ENCODE measurements around the gene KCNE4.
A peak's percentile ranks its signal among the peaks of the same experiment; 100 is the strongest.

The KCNE4 gene

GRCh38 chr2:223039618-223040017 is 12.4 kb upstream of the KCNE4 start:
- DNase-seq (ENCODE audit: insufficient read length, low spot score) (no peak), FAIRE-seq (no peak)

- no peak for FAIRE-seq
- DNase-seq (ENCODE audit: insufficient read length, low spot score), result no peak
Measured at GRCh38 chr2:223040527-223040926, 11.5 kb upstream of the KCNE4 start.

GRCh38 chr2:223041527-223042109 is 10.4 kb upstream of the KCNE4 start:
- DNase-seq (ENCODE audit: insufficient read length, low spot score), result peak; percentile 87

GRCh38 chr2:223042284-223042683 is 9.7 kb upstream of the KCNE4 start:
- FAIRE-seq, result no peak
- DNase-seq (ENCODE audit: insufficient read length, low spot score), result no peak

More at GRCh38 chr2:223041527-223042109, 10.4 kb upstream of the KCNE4 start:
- no peak for FAIRE-seq

- DNase-seq (ENCODE audit: insufficient read length, low spot score) (no peak), FAIRE-seq (no peak)
Measured at GRCh38 chr2:223042704-223043118, 9.3 kb upstream of the KCNE4 start.

GRCh38 chr2:223043164-223043941 is 8.6 kb upstream of the KCNE4 start:
- no peak for FAIRE-seq

GRCh38 chr2:223044092-223044836 is 7.7 kb upstream of the KCNE4 start:
- DNase-seq (ENCODE audit: insufficient read length, low spot score), result no peak
- FAIRE-seq, result no peak

More at GRCh38 chr2:223043164-223043941, 8.6 kb upstream of the KCNE4 start:
- DNase-seq (ENCODE audit: insufficient read length, low spot score), result no peak

GRCh38 chr2:223044916-223045700 is 6.9 kb upstream of the KCNE4 start:
- DNase-seq (ENCODE audit: insufficient read length, low spot score) (no peak), FAIRE-seq (no peak)

- no peak for DNase-seq (ENCODE audit: insufficient read length, low spot score)
- no peak for FAIRE-seq
Measured at GRCh38 chr2:223046470-223047040, 5.4 kb upstream of the KCNE4 start.

GRCh38 chr2:223047260-223047761 is 4.7 kb upstream of the KCNE4 start:
- DNase-seq (ENCODE audit: insufficient read length, low spot score), result peak; percentile 51
- FAIRE-seq, result no peak

GRCh38 chr2:223048519-223048918 is 3.5 kb upstream of the KCNE4 start:
- FAIRE-seq (no peak), DNase-seq (ENCODE audit: insufficient read length, low spot score) (no peak)

- FAIRE-seq (no peak), DNase-seq (ENCODE audit: insufficient read length, low spot score) (no peak)
Measured at GRCh38 chr2:223049356-223049755, 2.6 kb upstream of the KCNE4 start.

GRCh38 chr2:223050188-223050587 is 1.8 kb upstream of the KCNE4 start:
- FAIRE-seq (no peak), DNase-seq (ENCODE audit: insufficient read length, low spot score) (no peak)

GRCh38 chr2:223050900-223051504 is 988 bp upstream of the KCNE4 start:
- DNase-seq (ENCODE audit: insufficient read length, low spot score) (no peak), FAIRE-seq (no peak)

- FAIRE-seq (no peak), DNase-seq (ENCODE audit: insufficient read length, low spot score) (no peak)
Measured at GRCh38 chr2:223052548-223053483, 826 bp downstream of the KCNE4 start.

- DNase-seq (ENCODE audit: insufficient read length, low spot score) (no peak), FAIRE-seq (no peak)
Measured at GRCh38 chr2:223053484-223054192, 1.6 kb downstream of the KCNE4 start.

- DNase-seq (ENCODE audit: insufficient read length, low spot score), result no peak
Measured at GRCh38 chr2:223054193-223054781, 2.3 kb downstream of the KCNE4 start.

GRCh38 chr2:223055140-223055539 is 3.1 kb downstream of the KCNE4 start:
- FAIRE-seq (no peak), DNase-seq (ENCODE audit: insufficient read length, low spot score) (no peak)

More at GRCh38 chr2:223054193-223054781, 2.3 kb downstream of the KCNE4 start:
- FAIRE-seq, result no peak
